SKM-1 (cell line): ENCODE measurements around the gene RANBP1.
"Not testable (repeated sequence)": the region's sequence is repeated elsewhere in the genome, so short reads cannot be mapped to it uniquely, and the experiment has no call there.

ENCODE experiments used
- DNase-seq: peaks from one replicate; lab custom pipeline; 2025; ENCODE audit not compliant: unreplicated experiment; lab: John Stamatoyannopoulos, UW

RANBP1 gene

DNA sequence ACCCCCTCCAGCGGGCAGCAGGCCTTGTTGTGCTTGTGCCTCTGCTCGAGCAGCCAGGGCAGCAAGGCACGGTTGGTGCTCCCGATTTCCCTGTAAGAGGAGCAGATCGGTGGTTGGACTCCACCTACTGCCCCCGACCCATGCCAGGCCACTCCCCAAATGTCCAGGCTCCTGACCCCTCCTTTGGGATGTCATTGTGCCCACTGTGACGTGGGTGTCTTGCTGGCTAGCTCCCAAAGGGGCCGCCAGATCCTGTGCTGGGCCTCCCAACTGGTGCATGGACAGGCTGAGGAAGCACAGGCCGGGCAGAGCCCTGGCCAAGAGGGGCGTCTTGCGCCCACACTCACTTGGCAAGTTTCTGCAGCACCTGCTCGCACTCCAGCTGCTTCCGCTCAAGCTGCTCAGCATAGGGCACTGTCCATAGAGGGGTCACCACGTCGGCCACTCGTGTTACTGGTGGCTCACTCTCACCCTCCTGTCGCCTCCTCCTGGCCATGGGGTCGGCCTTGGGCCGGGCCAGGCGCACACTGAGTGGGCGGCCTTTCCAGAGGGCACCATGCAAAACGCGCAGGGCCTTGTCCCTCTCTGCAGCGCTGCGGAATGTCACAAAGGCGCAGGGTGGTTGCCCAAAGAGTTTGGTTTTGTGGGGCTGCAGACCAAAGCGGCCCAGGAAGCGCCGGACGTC is at the start of gene RANBP1:
RANBP1 (plus strand) TSS at position 414 of the 685 bp plus-strand sequence; CDS start at position 495, 81 bp downstream.
- no peak for DNase-seq

DNA sequence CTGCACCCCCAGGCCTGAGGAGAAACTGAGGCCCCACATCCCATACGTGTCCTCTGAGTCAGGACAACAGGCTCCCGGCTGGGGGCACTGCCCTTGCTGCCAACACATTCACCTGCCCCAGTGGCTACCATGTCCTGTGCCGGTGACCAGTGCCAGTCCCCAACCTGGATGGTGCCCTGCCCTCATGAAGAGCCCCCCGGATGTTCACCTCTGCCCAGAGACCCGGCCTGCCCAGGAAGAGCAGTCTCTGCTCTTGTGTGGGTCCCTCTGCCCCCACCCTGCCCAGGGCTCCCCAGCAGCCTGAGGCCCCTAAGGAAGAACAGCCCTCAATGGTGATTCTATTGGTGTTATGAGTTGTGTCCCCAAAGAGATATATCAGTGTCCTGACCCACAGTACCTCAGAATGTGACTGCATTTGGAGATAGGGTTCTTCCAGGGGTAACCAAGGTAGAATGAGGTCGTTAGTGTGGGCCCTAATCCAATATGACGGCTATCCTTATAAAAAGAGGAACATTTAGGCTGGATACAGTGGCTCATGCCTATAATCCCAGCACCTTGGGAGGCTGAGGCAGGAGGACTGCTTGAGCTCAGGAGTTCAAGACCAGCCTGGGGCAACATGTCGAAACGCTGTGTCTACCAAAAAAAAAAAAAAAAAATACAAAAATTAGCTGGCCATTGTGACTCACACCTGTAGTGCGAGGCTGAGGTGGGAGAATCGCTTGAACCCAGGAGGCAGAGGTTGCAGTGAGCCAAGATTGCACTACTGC is 49.1 kb upstream of the RANBP1 start:
- DNase-seq = no peak

DNA sequence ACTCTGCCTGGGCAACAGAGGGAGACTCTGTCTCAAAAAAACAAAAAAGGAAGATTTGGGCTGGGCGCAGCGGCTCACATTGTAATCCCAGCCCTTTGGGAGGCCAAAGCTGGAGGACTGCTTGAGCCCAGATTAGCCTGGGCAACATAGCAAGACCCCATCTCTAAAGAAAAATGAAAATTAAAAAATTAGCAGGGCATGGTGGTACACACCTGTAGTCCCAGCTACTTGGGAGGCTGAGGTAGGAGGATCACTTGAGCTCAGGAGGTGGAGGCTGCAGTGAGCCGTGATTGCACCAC is 48.6 kb upstream of the RANBP1 start:
- not testable (repeated sequence) for DNase-seq

DNA sequence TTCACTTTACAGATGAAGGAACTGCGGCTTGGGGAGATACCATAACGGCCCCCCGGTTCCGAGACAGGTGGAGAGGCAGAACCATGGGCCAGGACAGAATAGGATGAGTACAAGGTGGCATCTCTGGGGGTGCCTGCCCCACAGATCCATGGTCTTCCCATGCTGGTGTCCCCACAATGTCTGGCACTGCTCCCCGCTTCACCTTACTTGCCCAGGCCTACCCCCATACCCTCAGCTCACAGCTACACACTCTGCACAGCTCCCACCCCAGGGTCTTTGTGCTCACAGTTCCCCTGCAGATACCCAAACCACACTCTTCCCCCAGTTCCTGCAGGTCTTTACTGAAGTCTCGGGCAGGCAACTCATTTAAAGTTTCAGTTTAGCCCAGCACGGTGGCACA is 47.3 kb upstream of the RANBP1 start:
- DNase-seq = no peak

DNA sequence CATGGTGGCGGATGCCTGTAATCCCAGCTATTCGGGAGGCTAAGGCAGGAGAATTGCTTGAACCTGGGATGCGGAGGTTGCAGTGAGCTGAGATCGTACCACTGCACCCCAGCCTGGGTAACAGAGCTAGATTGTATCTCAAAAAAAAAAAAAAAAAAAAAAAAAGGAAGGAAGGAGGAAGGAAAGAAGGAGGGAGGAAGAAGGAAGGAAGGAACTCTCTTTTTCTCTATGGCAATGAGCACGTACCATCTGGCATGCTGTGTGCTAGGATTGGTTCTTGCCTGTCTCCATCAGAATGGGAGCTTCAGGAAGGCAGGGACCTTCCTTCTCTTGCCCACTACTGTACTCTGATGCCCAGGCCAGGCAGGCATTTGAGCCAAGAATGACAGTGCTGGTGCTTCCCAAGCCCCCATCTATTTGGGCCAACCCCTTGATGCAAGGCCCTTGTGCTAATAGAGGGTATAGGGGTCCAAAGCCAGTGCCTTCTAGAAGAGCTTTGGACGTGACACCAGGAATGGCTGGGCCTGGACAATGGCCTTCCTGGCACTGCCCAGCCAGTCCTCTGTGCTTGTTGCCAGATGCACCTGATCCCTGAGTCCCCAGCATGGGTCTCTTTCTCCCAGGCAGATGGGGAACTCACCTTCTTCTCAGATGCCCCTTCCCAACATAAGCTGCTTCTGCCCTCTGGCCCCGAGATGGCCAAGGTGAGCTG is 46.4 kb upstream of the RANBP1 start:
- no peak for DNase-seq

DNA sequence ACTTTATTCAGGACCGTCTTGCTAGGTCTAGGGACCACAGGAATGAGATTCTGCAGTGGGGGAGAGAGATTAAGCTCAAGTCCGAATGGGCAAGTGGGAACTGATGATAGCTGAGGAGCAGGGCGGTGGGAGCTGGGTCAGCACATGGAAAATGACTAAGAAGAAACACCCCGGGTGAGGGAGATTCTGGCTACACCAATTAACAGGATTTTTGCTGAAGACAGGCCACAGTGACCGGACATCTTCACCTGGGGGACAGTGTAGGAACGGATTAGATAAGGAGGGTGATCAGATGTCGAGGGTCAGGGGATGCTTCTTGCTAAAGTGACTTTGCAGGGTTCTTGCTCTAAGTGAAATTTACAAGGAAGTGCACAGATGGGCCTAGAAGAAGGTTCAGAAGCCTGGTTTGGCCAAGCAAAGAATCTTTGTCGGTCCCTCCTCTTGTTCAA is 44.4 kb upstream of the RANBP1 start:
- no peak for DNase-seq

DNA sequence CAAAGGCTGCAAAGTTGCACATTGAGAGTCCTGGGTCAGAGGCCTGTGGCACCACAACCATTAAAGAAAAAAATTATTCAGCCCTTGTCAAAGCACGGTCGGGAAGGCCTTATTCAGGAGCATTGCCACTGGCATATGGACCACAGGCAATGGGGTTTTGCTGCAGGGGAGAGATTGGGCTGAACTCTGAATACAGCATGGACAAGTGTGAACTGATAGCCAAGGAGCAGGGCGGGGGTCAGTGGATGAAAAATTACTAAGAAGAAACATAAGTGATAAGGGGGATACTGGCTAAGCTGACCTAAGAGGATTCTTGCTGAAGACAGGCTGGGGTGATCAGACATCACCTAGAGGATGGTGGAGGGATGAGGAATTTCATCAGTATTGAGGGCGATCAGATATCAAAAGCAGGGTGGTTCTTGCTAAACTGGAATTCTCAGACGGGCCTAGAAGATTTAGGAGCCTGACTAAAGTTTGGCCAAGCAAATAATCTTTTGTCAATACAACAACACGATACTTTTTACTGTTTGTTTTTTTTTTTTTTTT is 39.2 kb upstream of the RANBP1 start:
- DNase-seq = no peak

DNA sequence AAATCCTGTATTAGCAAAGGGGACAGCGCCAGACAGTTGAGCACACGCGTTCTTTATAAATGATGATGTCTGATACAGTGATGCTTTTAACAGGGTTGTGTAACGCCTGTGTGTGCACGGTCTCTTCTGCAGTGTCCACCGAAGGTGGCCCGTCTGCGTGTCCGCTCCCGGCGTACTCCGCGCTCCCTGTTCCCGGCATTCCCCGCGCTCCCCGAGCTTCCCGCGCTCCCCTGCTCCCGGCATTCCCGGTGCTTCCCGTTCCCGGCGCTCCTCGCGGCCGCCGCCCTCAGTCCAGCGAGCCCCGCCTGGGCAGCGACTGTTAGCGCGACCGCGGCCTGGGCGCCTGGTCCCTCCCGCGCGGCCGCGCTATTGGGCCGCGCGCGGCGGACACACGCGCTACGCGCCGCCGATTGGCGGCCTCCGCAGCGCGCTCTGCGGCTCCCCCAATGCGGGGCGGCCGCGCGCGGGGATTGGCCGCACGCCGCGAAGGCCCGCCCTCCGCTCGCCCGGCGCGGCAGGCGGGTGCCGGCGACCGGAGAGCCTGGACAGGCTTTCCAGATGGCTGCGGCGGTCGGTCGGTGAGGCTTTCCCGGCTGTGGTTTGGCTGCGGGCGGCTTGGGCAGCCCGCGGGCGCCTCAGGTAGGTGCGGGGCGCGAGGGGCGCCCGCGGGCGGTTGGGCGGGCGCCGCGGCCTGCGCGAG is 36.0 kb upstream of the RANBP1 start, which contains the start of gene DGCR8:
DGCR8 (plus strand) TSS at position 497 of the 700 bp plus-strand sequence. CDS start 5,723 bp downstream, outside the sequence.
- DNase-seq = peak; percentile 77

DNA sequence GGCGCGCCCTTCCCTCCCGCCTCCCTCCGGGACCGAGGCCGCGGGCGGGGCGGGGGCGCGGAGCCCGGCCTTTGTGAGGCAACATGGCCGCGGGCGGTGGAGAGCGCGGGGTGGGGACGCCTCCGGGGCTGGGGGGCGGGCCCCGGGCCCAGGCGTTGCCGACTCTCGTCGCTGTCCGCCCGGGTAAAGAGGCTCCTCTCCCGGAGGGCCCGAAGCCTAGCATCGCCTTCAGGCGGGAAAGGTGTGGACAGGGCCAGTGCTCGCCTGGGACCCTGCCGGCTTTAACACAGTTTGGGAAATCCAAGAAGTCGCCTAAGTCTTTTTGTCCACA is 35.5 kb upstream of the RANBP1 start:
- peak; percentile 7 for DNase-seq

DNA sequence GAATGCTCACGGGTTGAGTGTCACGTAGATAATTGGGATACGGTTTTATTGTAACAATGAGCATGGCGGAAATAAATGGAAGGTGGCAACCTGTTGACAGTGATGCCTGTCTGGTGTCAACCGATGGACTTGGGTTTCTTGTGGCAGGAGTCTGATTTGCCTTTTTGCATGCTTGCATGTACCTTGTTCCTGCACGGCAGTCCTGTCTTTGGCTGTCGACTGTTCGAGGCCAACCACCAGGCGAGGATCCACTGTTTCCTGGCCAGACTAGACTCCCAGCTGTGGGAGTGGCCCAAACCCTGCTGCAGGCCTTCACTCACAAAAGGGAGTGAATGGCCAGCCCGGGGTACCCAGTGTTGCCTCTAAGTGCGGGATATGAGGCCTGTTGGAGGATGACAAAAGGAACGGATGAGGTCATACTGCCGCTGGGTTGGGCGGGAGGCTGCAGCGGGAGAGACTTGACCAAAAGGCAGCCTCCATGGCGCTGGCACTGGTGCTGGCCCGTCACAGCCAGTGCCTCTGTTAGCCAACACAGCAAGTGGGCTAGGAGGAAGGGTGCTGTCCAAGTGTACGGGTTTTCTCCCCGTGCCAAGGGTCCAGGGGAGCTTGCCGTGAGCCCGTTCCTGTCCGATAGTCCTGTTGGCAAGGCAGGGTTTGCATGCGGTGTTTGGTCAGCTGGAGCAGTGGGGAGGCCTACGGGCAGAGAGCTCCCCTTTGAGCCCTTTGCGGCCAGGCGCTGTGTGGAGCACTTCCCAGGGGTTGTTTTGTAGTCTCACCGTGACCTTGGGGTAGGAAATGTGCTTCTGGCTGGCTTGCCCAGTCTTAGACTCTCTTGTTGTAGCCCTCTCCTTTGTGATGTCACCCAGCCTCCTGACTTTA is 34.9 kb upstream of the RANBP1 start:
- no peak for DNase-seq

DNA sequence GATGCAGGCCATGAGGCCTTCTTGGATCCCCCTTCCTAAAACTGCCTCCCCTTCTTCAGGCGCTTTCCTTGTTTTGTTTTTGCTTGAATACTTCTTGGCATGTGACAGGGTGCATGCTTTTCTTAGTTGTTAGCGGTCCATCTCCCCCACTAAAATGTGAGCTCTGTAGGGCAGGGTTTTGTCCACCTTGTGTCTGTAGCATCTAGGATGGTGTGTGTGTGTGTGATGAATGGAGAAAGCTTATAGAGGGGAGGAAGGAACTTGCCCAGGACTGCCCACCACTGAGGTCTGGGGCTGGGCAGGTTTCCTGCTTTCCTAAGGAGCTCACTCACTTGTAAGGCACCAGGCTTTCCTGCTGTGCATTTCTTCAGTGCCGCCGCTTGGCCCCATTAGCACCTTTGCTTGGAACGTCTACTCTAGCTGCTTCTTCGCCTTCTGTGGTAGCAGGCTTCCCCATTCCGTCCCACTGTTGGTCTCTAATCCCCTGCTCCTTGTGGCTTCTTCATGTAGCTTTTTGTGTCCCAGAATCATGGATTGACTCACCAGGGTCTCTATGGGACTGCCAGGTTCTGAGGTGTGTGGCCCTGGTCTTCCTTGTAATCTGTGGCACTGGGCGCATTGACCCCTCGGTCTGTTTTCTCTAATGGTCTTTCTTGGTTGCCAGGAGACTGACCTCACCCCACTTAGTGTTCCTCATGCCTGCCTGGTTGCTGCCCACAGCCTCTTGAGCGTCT is 32.6 kb upstream of the RANBP1 start:
- no peak for DNase-seq

DNA sequence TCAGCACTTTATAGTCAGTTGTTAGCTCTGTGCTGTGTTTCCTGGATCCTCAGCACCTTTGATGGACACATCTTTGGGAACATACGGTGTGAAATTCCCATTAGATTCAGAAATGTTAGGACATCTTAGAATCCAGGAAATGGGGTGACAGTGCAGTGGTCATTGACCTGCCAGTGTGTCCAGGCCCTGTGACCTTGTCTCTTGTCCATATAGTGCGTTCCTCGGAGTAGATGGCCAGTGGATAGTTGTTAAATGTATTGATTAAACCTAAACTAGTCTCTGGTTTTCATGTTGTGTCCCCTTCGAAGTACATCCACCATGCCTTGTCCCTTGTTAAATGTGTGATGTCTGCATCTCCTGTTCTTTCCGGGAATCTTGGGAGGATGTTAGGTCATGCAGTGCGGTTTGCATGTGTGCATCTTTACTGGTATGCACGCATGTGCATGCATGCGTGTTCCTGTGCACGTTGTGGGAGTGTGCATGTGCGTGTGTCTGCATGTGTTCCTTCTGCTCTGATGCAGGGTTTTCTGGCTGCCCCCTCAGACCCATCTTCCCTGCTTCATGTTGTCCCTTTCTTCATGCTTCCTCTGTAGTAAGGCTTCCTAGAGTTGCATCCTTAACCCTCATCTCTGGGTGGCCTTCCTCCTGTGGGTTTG is 31.9 kb upstream of the RANBP1 start:
- DNase-seq = no peak

DNA sequence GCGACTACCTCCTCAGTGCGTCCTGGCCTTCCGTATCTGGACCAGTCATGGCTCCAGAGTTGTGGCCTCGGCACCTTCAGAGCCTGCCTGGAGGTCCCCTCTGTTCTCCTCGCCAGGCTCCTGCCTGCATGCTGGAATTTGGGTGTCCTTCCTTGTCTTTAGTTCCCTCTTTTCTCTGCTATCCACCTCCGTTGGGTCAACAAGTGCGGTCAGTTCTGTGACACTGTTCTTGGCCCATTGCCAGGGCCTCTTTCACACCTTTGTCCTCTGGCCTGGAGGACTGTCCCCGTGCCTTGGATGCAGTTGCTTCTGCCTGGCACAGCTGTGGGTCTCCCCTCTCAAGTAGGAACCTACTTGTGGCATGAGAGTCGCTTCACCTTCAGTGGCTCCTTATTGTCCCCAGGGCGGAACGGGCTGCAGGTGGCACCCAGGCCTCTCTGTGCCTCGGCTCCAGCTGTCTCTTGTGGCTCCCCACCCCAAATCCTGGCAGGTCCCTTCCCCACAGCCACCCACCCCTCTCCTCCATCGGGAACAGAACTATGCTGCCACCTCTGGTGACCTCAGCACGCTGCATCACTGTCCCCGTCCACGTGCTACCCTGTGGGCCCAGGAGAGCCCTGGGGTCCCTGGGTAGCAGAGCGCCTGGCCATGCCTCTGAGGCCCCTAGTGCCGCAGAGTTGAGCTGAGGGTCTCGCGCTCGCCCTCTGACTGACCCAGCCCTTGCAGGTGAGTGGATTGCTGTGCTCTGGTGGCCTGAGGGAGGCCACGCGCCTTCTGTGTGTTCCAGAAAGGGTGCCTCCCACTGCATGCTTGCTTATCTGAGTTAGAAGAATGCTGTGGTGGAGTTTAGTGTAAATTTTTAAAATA is 31.1 kb upstream of the RANBP1 start:
- DNase-seq = no peak

DNA sequence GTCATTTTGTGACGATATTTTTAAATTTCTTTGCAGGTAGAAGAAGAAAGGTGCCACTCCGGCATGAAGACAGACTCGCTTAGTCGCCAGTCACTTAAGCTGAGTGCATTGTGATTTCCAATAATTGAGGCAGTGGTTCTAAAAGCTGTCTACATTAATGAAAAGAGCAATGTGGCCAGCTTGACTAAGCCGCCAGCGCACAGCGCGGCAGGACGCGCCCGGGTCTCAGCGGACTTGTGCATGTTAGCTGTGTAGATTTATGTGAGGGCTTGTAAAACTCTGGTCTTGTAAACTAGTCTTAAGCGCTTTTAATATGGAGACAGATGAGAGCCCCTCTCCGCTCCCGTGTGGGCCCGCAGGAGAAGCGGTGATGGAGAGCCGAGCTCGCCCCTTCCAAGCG is 30.3 kb upstream of the RANBP1 start:
- DNase-seq = no peak

DNA sequence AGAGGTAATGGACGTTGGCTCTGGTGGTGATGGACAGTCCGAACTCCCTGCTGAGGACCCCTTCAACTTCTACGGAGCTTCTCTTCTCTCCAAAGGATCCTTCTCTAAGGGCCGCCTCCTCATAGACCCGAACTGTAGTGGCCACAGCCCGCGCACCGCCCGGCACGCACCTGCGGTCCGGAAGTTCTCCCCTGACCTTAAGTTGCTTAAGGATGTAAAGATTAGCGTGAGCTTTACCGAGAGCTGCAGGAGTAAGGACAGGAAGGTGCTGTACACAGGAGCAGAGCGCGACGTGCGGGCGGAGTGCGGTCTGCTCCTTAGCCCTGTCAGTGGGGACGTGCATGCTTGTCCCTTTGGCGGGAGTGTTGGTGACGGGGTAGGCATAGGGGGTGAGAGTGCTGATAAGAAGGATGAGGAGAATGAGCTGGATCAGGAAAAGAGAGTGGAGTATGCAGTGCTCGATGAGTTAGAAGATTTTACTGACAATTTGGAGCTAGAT is 29.8 kb upstream of the RANBP1 start:
- no peak for DNase-seq

DNA sequence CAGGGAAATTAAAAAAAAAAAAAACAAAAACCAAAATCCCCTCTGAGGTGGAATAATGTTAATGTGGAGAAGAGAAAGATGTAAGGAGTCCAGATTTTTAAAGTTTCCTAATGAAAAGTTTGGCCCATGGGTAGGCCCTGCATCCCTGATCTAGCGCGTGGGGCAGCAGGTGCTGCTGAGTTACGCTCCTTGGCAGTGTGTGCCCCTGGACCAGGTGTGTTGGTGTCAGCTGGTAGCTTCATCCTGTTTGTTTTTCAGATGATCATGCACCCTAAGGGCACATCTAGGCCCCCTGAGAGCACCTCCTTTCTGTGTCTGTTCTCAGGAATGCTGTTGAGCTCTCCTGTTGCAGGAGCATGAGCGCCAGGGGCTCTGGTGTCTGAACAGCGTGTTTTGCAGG is 29.1 kb upstream of the RANBP1 start:
- DNase-seq = no peak

DNA sequence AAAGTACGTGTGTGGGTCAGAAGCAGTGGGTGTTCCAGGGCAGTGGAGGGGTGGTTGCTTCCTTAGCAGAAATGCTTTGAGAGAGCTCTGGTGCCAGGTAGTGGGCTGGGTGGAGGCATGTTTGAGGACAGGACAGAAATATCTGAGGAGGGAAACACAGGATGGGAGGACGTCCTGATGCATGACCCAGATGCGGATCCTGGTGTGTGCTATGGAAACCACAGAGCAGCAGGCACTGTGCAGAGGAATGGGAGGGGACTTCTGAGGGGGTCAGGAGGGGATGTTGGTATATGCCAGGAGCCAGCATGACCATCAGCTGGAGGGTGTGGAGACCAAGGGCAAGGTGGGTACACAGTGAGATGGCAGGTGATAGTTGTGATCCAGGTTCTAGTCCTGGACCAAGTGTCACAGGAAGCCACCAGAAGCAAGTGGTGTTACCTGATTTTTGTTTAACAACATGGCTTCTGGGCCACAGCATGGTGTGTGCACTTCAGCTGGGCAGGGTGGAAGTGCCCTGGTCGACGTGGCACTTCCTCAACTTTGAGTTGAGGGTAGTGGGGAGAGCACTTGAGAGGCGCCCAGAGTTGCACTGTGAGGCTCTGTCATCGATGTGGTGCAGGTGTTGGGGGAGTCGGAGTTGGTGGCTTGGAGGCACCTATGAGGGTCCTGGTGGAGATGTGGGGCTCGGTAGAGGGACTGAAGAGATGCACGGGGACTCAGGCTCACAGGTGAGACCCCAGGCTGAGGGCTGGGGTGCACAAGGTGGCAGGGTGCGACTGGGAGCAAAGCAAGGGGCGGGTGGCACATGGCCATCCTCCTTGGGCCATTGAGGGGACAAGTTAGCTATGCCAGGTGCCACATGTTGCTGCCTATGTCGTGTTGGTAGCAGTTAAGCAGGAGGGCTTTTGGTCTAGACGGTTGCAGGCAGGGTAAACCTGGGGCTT is 28.3 kb upstream of the RANBP1 start:
- DNase-seq = no peak
